AG10803 (cell line): Measurements from ENCODE around the gene ZBTB20.

Source experiments
- DNase-seq: peaks from one replicate; pipeline ENCODE4 v3.0.0; 2010; ENCODE audit warnings: low read depth
- H3K4me3 ChIP-seq: 2 replicates; pipeline ENCODE4 v1.5.1; 2011; ENCODE audit warnings: mild to moderate bottlenecking, low read length, control low read depth
- TF ChIP-seq, protein P1 (sequence below): conservative IDR thresholded peaks from 2 replicates; pipeline ENCODE4 v1.5.1; 2011; ENCODE audit warnings: mild to moderate bottlenecking, low read length, control low read depth, inconsistent platforms

Gene ZBTB20

DNA sequence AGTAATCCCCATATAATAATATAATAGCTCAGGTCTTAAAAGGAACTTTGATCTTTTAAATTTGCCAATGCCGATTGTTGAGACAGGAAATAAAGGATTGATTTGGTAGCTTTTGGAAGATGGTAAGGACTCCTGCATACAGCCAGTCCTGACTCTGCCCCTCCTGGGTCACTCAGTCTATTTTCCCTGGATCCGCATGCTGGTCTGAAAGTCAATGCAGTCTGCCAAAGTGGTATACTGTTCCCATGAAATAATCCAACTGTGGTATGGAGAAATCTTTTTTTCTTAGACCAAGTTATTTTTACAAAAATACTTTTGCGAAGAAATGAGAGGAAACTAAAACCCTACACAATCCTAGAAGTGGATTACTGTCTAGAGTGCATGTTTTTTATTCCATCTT, 662.2 kb downstream of the ZBTB20 start:
- H3K4me3 ChIP-seq: no peak overlapping the region
- TF ChIP-seq, protein P1, sequence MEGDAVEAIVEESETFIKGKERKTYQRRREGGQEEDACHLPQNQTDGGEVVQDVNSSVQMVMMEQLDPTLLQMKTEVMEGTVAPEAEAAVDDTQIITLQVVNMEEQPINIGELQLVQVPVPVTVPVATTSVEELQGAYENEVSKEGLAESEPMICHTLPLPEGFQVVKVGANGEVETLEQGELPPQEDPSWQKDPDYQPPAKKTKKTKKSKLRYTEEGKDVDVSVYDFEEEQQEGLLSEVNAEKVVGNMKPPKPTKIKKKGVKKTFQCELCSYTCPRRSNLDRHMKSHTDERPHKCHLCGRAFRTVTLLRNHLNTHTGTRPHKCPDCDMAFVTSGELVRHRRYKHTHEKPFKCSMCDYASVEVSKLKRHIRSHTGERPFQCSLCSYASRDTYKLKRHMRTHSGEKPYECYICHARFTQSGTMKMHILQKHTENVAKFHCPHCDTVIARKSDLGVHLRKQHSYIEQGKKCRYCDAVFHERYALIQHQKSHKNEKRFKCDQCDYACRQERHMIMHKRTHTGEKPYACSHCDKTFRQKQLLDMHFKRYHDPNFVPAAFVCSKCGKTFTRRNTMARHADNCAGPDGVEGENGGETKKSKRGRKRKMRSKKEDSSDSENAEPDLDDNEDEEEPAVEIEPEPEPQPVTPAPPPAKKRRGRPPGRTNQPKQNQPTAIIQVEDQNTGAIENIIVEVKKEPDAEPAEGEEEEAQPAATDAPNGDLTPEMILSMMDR: no peak
- no peak for DNase-seq

DNA sequence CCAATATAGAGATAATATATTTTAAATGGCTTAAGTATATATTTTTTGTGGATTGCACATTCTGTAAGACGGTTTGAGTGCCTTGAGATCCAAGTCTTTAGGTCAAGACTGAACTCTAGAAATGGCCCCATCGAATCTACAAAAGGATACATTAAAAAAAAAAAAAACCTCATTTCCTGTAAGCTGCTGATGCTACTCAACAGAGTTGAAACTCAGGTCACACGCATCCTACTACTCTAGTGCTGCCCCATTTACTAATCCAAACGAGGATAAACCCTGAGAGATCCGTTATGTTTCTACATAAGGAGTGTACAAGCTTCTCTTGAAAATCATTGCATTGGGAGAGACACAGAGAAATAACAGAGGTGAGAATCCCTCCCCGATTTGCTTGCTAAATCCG, 666.0 kb downstream of the ZBTB20 start:
- DNase-seq: no peak
- TF ChIP-seq, protein P1: no peak
- no peak overlapping the region for H3K4me3 ChIP-seq

DNA sequence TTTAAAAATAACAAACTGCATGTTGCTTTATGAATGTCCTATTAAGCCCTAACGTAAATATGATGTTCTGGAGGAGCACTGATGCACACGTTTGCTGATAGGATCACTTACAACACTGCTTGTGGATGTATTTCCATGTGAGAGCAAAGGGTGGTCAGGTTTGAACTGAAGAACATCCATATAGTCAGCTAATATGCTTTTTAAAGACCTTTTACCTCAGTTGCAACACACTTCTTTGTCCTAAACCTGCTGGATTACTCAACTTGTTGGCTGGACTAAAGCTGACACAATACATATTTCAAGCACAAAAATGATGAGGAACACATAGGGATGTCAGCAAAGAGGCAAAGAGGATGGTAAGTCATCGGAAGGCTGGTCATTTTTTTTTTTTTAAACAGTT, 666.6 kb downstream of the ZBTB20 start:
- DNase-seq: peak; percentile 34
- TF ChIP-seq, protein P1: no peak
- no peak overlapping the region for H3K4me3 ChIP-seq

DNA sequence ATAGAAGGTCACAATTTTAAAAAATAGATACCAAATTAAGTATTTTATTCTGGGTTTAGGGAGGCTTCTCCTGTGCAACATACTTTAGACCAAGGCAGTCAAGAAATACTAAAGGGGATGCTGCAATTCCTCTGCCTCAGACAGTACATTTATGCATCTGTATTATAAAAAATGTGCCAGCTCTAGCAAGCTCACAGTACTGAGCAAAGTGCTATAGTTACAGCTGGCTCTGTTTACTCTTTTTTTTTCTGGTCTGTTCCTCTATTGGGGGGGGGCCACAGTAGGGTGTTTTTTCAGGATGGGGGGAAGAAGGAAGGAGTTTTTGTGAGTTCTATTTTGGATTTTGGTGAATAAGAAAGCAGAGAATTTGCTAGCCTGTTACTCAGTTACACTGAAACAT, 668.3 kb downstream of the ZBTB20 start:
- TF ChIP-seq, protein P1: no peak
- H3K4me3 ChIP-seq: no peak overlapping the region
- no peak for DNase-seq

DNA sequence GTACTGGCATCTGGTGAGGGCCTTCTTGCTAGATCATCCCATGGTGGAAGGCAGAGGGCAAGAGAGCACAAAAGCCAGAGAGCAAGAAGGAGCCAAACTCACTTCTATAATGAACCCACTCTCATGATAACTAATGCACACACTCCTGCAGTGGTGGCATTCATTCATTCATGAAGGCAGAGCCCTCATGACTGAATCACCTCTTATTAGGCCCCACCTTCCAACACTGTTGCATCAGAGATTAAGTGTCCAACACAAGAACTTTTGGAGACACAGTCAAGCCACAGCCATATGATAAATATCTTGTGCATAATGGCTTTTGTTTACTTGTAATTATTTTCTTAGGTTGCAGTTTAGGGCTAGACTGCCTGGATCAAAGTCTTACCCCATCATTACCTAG, 670.6 kb downstream of the ZBTB20 start:
- H3K4me3 ChIP-seq: no peak overlapping the region
- TF ChIP-seq, protein P1: no peak
- no peak for DNase-seq

DNA sequence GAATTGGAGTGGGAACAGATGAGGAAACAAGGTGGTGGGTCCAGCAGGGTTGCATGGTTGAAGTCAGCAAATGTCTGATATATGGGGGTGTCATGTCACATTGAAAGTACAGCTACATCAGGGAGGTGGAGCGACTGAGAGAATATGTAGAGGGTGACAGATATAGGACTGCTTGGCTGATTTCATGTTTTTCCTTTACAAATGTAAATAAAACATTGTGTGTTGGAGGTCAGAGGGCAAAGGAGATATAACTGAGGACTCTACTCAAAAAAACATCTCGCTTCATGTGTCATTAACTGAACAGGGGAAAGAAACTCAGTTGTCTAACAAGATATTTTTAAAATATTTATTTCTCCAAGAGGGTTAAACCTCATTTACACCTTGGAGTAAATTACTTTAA, 675.6 kb downstream of the ZBTB20 start:
- TF ChIP-seq, protein P1: no peak
- no peak for DNase-seq
- H3K4me3 ChIP-seq: no peak overlapping the region

DNA sequence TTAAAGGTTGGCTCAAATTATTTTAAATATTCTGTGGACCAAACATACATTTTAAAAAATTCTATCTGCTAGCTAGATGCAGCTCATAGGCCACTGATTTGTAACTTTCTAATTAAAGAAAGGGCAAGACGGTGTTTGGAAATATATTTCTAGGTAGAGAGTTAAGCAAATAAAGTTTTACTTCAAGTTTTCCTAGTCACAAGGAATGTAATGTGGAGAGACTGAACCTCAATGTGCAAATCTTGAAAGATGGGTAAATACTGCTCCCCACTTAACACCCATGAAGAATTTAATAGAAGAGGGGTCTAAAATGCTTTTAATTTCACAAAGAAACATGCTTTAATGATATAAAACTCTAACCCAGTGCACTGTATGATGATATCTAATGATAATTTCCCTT, 678.0 kb downstream of the ZBTB20 start:
- TF ChIP-seq, protein P1: no peak
- no peak for DNase-seq

More for the DNA sequence above, 678.0 kb downstream of the ZBTB20 start:
- H3K4me3 ChIP-seq: no peak overlapping the region
